MM.1S (cell line): ENCODE data around the gene RNF11.

Experiments used
- DNase-seq: peaks from one replicate; pipeline ENCODE4 v3.0.0-alpha.2; 2015
- H2AFZ ChIP-seq: fragments of 300-600 bp; sonication (generic); 2 replicates; pipeline ENCODE4 v1.6.0; 2016; ENCODE audit warnings: antibody characterized with exemption, low read length
- H3F3A ChIP-seq: fragments of 300-600 bp; sonication (generic); 2 replicates; pipeline ENCODE4 v1.6.1; 2016; ENCODE audit warnings: mild to moderate bottlenecking, antibody characterized with exemption, low read length, moderate library complexity, mixed read lengths; ENCODE audit not compliant: insufficient read depth
- H3K27ac ChIP-seq: fragments of 300-600 bp; sonication (generic); 2 replicates; pipeline ENCODE4 v1.5.1; 2016; ENCODE audit warnings: mild to moderate bottlenecking, low read length
- H3K27me3 ChIP-seq: fragments of 300-600 bp; sonication (generic); replicated peaks from 2 replicates; pipeline ENCODE4 v1.6.0; 2016; ENCODE audit warnings: low read length; ENCODE audit not compliant: insufficient read depth
- H3K36me3 ChIP-seq: fragments of 300-600 bp; sonication (generic); replicated peaks from 2 replicates; pipeline ENCODE4 v1.6.1; 2016; ENCODE audit warnings: mild to moderate bottlenecking, low read length, mixed read lengths; ENCODE audit not compliant: insufficient read depth
- H3K4me1 ChIP-seq: fragments of 300-600 bp; sonication (generic); 2 replicates; pipeline ENCODE4 v1.6.1; 2016; ENCODE audit warnings: low read length, mixed read lengths
- H3K4me2 ChIP-seq: fragments of 300-600 bp; sonication (generic); 2 replicates; pipeline ENCODE4 v1.6.0; 2016; ENCODE audit warnings: low read depth, low read length
- H3K4me3 ChIP-seq: fragments of 300-600 bp; sonication (generic); 2 replicates; pipeline ENCODE4 v1.5.1; 2016; ENCODE audit warnings: low read length, mixed read lengths
- H3K79me2 ChIP-seq: fragments of 300-600 bp; sonication (generic); 2 replicates; pipeline ENCODE4 v1.6.1; 2016; ENCODE audit warnings: mixed run types, low read length, mixed read lengths
- H3K9ac ChIP-seq: fragments of 300-600 bp; sonication (generic); 2 replicates; pipeline ENCODE4 v1.6.1; 2016; ENCODE audit warnings: low read length, mixed read lengths
- H3K9me2 ChIP-seq: fragments of 300-600 bp; sonication (generic); replicated peaks from 2 replicates; pipeline ENCODE4 v1.6.1; 2016; ENCODE audit warnings: mild to moderate bottlenecking, low read length, mixed read lengths; ENCODE audit not compliant: insufficient read depth
- H3K9me3 ChIP-seq: fragments of 300-600 bp; sonication (generic); replicated peaks from 2 replicates; pipeline ENCODE4 v1.6.1; 2016; ENCODE audit warnings: mild to moderate bottlenecking, low read length, mixed read lengths; ENCODE audit not compliant: insufficient read depth
- H4K20me1 ChIP-seq: fragments of 300-600 bp; sonication (generic); 2 replicates; pipeline ENCODE4 v1.6.1; 2016; ENCODE audit warnings: mild to moderate bottlenecking, low read length, moderate library complexity, mixed read lengths; ENCODE audit not compliant: insufficient read depth
- CTCF ChIP-seq: fragments of 300-600 bp; sonication (generic); IDR thresholded peaks from 2 replicates; pipeline ENCODE4 v1.5.1; 2016; ENCODE audit warnings: antibody characterized with exemption, low read length, mixed read lengths
- EZH2 ChIP-seq: fragments of 300-600 bp; sonication (generic); optimal IDR thresholded peaks from 2 replicates; pipeline ENCODE3; 2017; ENCODE audit warnings: low read depth, mild to moderate bottlenecking, antibody characterized with exemption, low read length, mixed read lengths
- EZH2phosphoT487 ChIP-seq: fragments of 300-600 bp; sonication (generic); IDR thresholded peaks from 2 replicates; pipeline ENCODE4 v1.6.1; 2018; ENCODE audit warnings: antibody characterized with exemption, low read length

The RNF11 gene

DNA sequence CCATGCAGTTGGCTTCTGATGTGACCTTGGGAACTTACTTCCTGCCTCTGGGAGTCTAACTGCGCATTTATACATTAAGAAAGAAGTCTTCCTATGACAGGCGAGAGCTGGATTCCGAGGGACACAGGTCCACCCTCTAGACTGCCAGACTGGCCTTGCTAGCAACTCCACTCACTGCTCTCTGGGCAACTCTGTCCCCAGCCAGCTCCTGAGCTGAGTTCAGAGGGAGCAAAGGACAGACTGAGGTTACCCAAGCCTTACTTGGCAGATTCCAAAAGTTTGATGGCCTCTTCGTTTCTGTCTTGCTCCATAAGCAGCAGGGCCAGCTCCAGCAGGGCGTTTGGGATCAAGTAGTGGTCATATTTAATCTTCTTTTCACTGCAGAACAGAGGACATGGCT lies 52.5 kb downstream of the RNF11 start:
- Histone ChIP-seq H4K20me1 (no peaks in the 10 kb centered on the region), H3K27ac (no peak overlapping the region)

GRCh38 chr1:51289676-51290488 lies 53.8 kb downstream of the RNF11 start:
- DNase-seq, result no peak
- Histone ChIP-seq H3K4me2 (no peak overlapping the region), H3K9me3 (no peaks in the 10 kb centered on the region), H4K20me1 (no peaks in the 10 kb centered on the region), H3K4me1 (no peaks in the 10 kb centered on the region), H3K9me2 (no peaks in the 10 kb centered on the region), H3K9ac (no peak overlapping the region), H3K4me3 (no peak overlapping the region), H3K79me2 (no peaks in the 10 kb centered on the region), H3K36me3 (no peaks in the 10 kb centered on the region), H3K27ac (no peak overlapping the region), H3K27me3 (no peaks in the 10 kb centered on the region), H2AFZ (no peak overlapping the region), H3F3A (no peaks in the 10 kb centered on the region)
- TF ChIP-seq CTCF (no peak), EZH2phosphoT487 (no peak), EZH2 (no peak)

More for the DNA sequence above, 52.5 kb downstream of the RNF11 start:
- H3K4me1 ChIP-seq, result no peaks in the 10 kb centered on the region
- H3K36me3 ChIP-seq, result no peaks in the 10 kb centered on the region
- no peaks in the 10 kb centered on the region for H3K79me2 ChIP-seq
- H3K9me3 ChIP-seq, result no peaks in the 10 kb centered on the region
- H3K27me3 ChIP-seq, result no peaks in the 10 kb centered on the region
- H2AFZ ChIP-seq, result no peak overlapping the region
- no peak overlapping the region for H3K4me3 ChIP-seq
- no peaks in the 10 kb centered on the region for H3K9me2 ChIP-seq
- no peak for DNase-seq
- H3K4me2 ChIP-seq, result no peak overlapping the region
- H3K9ac ChIP-seq, result no peak overlapping the region
- no peak for TF ChIP-seq EZH2phosphoT487
- no peak for TF ChIP-seq EZH2
- no peak for TF ChIP-seq CTCF
- H3F3A ChIP-seq, result no peaks in the 10 kb centered on the region

- Histone ChIP-seq H3K36me3 (no peaks in the 10 kb centered on the region), H3K9me3 (no peaks in the 10 kb centered on the region), H3F3A (no peaks in the 10 kb centered on the region), H3K79me2 (no peaks in the 10 kb centered on the region), H3K4me1 (no peaks in the 10 kb centered on the region), H3K4me3 (no peak overlapping the region), H3K27ac (no peak overlapping the region), H3K4me2 (no peak overlapping the region), H3K27me3 (no peaks in the 10 kb centered on the region), H2AFZ (no peak overlapping the region), H3K9ac (no peak overlapping the region), H3K9me2 (no peaks in the 10 kb centered on the region), H4K20me1 (no peaks in the 10 kb centered on the region)
- TF ChIP-seq EZH2, result no peak
- no peak for TF ChIP-seq EZH2phosphoT487
- TF ChIP-seq CTCF, result no peak
- no peak for DNase-seq
These were observed 54.4 kb downstream of the RNF11 start for GRCh38 chr1:51290489-51290847.
